HG03196 (cell line): Measurements from ENCODE around the gene C5orf24.
"Not testable (repeated sequence)": the region's sequence is repeated elsewhere in the genome, so short reads cannot be mapped to it uniquely, and the experiment has no call there.

Experiments used
- ATAC-seq: cut with Tn5 transposase; IDR thresholded peaks from one replicate; pipeline ENCODE4 v1.9.1; 2021; ENCODE audit not compliant: unreplicated experiment

Gene C5orf24

GRCh38 chr5:134856465-134856864 lies 10.7 kb downstream of the C5orf24 start:
- not testable (repeated sequence) for ATAC-seq

DNA sequence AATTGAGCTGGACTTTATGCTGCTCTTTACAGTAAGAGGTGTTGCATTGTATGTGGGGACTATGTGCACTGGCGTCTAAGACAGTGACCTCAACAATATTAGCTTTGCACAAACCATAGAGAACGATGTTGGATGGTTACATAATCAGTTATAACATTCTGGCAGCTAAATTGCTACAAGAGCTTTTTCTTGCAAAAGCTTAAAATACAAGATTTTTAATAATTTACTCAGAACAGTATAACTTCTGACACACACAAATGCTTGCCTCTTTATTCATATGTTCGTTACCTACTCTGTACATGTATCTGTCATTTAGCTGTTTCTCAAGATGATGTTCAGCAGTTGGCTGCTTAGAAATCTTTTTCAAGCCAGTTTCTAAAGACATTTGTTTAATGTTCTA lies 11.6 kb downstream of the C5orf24 start:
- no peak for ATAC-seq

DNA sequence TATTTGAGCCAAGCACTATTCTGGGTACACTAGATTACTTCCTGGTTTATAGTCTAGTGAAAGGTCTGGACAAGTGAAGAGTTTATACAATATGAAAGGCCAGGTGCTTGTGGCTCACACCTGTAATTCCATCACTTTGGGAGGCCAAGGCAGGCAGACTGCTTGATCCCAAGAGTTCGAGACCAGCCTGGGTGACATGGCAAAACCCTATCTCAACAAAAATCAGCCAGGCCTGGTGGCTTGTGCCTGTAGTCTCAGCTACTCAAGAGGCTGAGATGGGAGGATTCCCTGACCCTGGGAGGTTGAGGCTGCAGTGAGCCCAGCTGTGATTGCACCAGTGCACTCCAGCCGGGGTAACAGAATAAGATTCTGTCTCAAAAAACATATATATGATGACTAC lies 18.9 kb downstream of the C5orf24 start:
- ATAC-seq, result no peak

DNA sequence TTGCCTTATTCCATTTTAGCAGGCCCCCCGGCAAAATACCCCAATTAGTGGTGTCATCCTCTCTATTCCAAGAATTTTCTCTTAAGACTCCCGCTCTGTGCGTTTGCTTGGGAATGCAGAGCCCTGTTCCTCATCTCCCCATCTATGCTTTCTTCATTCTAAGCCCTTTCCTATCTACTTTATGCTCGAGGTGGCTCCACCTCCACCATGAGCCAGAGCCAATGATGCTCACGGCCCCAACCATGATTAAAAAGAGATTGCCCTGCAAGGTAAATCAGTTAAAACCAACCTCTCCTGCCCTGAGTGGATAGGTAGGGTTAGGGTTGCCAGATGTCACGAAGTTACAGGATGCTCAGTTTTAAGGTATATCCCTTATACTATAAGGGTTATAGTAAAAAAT lies 27.7 kb downstream of the C5orf24 start:
- ATAC-seq, result no peak

GRCh38 chr5:134873987-134874830 lies 28.4 kb downstream of the C5orf24 start, which contains the start of gene TXNDC15:
TSS of gene TXNDC15 (plus strand) at chr5:134874371. CDS start at chr5:134874428, 57 bp downstream.
- ATAC-seq, result peak; percentile 84

DNA sequence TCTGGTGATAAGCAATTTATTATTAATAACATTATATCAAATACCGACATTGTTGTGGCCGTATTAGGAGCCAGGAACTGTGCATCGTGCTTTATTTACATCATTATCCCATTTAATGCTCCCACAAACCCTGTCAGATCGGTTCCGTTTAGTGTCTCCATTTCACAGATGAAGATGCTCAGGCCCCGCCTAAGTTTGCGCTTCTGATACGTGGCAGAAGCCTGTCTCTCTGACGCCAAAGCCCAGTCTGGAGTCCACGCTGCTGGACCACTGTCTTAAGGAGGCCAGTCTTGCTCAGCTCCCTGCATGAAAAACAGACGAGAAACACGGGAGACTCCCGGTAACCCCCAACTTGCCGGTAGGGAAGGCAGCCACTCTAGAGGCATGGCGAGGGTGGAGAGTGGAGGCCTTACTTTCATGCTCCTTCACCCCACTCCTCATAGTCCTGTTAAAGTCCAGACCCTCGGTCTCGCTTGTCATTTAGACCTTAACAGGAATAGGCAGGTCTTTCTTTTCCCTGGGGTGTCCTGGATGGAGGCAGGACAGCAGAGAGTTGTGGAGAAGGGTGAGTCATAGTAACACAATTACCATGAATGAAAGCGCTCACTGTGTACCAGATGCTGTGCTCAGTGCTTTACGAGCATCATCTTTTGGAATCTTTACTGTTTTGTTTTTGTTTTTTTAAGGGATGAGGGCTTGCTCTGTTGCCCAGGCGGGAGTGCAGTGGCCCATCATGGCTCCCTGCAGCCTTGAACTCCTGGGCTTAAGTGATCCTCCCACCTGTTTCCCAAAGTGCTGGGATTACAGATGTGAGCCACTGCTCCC lies 29.3 kb downstream of the C5orf24 start:
- no peak for ATAC-seq

DNA sequence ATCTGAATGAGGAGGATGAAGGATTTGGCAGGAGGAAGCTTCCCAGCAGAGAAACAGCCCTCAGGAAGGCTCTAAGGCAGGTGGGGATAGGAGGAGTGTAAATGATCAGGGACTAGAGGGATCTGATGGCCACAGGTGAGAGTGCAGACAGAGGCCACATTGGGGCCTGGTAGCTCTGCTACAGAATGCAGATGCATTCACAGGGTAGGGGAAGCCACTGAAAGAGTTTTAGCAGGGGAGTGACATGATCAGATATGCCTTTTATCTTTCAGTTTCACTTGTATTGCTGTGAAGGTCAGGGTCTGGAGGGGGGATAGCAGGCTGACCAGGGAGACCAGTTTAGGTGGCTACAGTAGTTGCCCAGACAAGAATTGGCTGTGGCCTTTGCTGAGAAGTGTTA lies 31.4 kb downstream of the C5orf24 start:
- ATAC-seq, result no peak

- ATAC-seq, result no peak
Observed at GRCh38 chr5:134878403-134878802, 32.6 kb downstream of the C5orf24 start.

GRCh38 chr5:134879456-134879855 lies 33.7 kb downstream of the C5orf24 start:
- no peak for ATAC-seq

- ATAC-seq, result not testable (repeated sequence)
Observed at GRCh38 chr5:134880937-134881336, 35.2 kb downstream of the C5orf24 start.

DNA sequence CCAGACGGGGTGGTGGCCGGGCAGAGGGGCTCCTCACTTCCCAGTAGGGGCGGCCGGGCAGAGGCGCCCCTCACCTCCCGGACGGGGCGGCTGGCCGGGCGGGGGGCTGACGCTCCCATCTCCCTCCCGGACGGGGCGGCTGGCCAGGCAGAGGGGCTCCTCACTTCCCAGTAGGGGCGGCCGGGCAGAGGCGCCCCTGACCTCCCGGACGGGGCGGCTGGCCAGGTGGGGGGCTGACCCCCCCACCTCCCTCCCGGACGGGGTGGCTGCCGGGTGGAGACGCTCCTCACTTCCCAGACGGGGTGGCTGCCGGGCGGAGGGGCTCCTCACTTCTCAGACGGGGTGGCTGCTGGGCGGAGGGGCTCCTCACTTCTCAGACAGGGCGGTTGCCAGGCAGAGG lies 35.9 kb downstream of the C5orf24 start:
- ATAC-seq, result not testable (repeated sequence)

GRCh38 chr5:134887593-134888159 lies 41.9 kb downstream of the C5orf24 start:
- ATAC-seq, result no peak

DNA sequence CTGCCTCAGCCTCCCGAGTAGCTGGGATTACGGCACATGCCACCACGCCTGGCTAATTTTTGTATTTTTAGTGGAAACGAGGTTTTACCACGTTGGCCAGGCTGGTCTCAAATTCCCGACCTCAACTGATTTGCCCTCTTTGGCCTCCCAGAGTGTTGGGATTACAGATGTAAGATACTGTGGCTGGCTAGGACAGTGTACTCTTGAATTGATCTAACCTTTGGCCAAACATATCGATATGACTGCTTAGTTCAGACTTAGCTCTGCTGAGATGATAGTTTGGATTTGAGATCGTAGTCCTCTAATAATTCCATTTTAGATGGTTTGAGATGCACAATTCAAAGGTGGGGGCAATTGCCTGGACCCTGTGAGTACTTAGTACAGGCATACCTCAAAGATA lies 43.6 kb downstream of the C5orf24 start:
- no peak for ATAC-seq

- ATAC-seq, result no peak
Observed at GRCh38 chr5:134891473-134891872, 45.7 kb downstream of the C5orf24 start.

GRCh38 chr5:134892282-134892681 lies 46.5 kb downstream of the C5orf24 start:
- ATAC-seq, result no peak

DNA sequence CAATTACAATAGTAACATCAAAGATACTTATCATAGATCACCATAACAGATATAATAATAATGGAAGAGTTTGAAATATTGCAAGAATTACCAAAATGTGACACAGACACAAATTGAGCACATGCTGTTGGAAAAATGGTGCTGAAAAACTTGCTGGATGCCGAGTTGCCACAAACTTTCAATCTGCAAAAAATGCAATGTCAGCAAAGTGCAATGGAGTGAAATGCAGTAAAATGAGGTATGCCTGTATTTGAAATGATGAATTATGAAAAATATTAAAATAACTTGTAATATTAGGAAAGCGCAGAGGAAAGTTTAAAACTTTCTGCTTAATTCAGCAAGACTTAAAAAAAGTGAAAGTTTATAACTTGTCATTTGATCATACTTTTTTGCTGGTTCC lies 47.2 kb downstream of the C5orf24 start:
- no peak for ATAC-seq

GRCh38 chr5:134893748-134894505 lies 48.2 kb downstream of the C5orf24 start:
- ATAC-seq, result no peak

GRCh38 chr5:134902071-134902801 lies 56.5 kb downstream of the C5orf24 start:
- peak; percentile 27 for ATAC-seq

GRCh38 chr5:134904610-134905245 lies 59.0 kb downstream of the C5orf24 start, which contains the start of gene PCBD2:
TSS of gene PCBD2 (plus strand) at chr5:134905131. CDS start at chr5:134905140, 9 bp downstream.
- ATAC-seq, result peak; percentile 76
